DMS79 (cell line): ENCODE measurements around the gene PLXNA2.
A peak's percentile ranks its signal among the peaks of the same experiment; 100 is the strongest.

Source experiments
- DNase-seq: peaks from one replicate; lab custom pipeline; 2025; lab: John Stamatoyannopoulos, UW

The PLXNA2 gene

DNA sequence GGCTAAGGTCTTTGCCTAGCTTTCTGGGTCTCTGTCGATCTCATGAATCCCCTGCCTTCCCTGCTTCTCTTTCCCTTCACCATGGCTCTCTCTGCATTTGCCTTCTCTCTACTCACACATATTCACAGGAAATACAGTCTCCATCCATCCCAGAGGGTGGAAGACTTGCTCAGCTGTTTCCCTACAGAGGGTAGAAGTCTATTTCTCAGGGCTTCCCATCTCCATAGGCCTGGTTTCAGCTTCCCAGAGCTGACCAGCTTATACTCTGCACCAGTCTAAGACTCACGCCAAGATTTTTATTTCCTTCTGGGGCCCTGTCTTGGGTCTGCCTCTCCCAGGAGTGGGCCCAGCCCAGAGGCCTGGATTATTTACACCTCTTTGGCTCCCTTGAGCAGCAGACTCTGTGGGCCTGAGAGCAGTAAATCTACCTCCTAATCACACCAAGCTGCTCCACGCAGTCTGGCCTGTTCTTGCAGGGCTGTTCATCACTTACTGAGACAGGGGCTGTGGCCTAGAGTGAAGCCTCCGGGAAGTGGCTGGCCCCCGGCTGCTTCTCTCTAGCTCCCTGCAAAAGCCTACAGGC is 102.5 kb downstream of the PLXNA2 start:
- no peak for DNase-seq

DNA sequence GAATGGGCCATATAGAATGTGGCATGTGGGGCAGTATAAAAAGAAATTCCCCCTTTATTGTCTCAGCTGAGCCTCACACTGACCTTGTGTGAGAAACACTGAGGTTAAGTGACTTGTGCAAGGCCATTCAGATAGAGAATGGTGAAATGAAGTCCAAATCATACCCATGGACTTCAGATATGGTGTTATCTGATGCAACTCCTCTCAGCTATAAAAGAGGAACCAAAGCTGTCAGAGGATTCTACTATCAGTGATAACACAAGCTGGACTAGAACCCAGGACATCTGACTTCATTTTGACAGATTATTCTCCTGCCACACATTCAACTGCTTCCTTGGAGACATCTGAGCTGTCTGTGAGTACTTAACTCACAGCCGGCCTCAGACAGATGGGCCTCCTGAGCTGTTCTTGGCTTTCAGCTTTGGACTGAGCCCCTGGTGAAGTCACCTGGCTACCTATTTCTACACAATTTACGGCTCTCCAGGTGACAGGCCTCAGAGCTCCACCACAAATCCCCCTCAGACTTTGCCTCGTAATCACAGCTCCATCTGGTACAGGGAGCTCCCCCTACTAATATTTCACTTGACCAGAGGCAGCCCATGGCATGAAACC is 104.6 kb downstream of the PLXNA2 start:
- no peak for DNase-seq

DNA sequence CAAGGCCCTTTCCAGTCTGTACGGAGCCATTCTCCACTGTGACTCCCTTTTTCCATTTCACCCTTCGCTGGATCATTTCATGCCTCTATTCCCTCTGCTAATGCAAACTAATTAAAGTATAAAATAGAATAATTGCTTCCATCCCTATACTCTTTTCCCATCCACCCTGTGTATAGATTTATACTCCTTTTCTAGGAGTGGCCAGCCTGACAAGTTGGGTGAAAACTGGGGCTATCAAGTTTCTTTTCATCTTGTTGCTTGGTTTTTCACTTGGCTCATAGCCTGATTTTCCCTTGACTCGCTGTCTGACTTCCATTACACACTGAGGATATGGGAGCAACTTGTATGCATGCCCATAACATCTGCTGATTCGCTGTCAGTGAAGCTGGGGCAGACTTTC is 107.0 kb downstream of the PLXNA2 start:
- peak; percentile 37 for DNase-seq

DNA sequence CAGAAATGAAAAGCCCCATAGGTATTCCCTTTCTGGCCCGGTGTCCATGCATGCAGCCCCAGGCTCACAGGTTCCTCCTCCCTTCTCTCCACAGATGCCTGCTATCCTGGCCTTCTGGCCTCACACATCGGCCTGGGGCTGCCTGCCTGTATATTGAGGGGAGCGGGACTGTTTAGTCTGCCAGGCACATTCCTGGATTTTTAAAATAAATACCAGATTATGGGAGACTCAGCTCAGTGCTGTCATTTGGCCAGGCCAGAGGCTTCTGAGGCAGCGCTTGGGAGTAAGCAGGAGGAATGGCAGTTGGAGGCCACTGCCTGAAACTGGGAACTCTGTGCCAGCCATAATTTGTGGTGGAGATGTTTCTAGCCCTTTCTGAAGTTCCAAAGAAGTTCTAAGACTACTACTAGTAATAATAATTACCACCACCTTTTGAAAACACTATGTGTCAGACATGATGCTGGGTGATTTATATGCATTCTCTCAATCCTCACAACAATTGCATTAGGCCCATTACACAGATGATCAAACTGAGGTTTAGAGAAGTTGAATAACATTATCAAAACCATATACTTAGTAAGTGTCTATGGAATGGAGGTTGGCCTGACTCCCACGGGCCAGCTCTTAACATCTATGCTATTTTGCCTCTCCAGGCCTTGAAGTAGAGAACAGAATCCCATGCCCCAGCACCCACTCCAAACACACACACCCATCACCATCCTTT is 107.6 kb downstream of the PLXNA2 start:
- DNase-seq = no peak

- DNase-seq = no peak
Measured at GRCh38 chr1:208135354-208135753, 108.8 kb downstream of the PLXNA2 start.

DNA sequence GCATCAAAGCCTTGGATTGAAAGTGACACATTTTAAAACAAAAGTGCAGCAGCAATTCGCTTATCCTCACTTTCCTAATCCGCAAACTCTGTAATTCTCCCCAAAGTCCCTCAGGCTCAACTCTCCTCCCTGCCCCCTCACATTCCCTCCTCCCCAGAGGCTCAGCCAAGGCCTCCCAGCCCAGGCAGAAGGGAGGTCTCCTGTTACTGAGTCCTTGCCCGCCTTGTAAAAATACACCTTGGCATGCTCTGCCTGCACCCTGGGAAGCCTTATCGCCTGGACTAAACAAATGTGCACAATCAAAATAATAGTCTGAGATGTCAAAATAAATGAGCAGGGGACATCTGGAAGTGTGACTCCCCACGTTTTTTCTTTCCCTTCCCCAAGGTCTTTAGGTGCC is 109.7 kb downstream of the PLXNA2 start:
- DNase-seq = no peak

GRCh38 chr1:208133355-208133754 is 110.8 kb downstream of the PLXNA2 start:
- DNase-seq = no peak

DNA sequence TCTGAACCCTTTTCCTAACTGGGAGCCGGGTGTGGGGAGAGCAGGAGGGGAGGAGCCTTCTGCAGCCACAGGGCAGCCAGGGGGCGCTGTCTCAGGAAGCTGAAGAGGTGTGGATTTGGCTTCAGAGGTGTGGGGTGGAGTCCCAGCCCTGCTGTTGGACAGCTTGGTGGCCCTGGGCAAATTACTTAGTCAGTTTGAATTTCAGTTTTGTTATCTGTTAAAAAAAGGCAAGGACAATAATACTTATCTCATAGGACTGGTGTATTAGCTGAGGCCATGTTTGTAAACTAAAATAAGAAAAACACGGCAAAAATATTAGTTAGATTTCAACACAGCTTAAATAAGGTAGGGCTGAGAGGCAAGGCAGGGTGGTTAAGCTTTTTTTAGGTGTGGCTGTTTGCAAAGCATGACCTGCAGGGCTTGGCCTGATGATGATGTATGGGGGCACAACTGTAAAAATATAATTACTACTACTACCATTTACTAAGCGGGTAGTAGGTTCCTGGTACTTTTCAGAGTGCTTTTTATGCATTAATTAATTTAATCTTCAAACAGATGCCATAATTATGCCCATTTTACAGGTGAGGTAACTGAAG is 111.8 kb downstream of the PLXNA2 start:
- DNase-seq = no peak

GRCh38 chr1:208131621-208132286 is 112.4 kb downstream of the PLXNA2 start:
- DNase-seq = no peak

DNA sequence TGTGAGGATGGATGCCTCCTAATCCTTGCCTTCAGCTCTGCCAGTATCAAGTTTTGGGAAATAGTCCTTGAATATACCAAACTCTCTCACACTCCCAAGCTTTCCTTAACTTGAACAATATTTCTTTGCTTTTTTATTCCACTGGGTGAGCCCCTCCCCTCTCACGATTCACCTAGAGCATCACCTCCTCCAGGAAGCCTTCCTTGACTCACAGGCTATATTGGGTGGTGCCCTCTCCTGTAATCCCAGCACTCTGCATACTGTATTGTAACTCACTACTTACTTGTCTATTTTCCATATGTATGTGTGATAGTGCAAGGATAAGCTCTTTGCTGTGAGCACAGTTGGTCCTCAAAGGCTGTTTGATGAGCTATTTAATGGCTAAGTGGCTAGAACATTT is 114.7 kb downstream of the PLXNA2 start:
- no peak for DNase-seq

GRCh38 chr1:208129060-208129459 is 115.1 kb downstream of the PLXNA2 start:
- no peak for DNase-seq

- no peak for DNase-seq
Measured at GRCh38 chr1:208127792-208128529, 116.2 kb downstream of the PLXNA2 start.

DNA sequence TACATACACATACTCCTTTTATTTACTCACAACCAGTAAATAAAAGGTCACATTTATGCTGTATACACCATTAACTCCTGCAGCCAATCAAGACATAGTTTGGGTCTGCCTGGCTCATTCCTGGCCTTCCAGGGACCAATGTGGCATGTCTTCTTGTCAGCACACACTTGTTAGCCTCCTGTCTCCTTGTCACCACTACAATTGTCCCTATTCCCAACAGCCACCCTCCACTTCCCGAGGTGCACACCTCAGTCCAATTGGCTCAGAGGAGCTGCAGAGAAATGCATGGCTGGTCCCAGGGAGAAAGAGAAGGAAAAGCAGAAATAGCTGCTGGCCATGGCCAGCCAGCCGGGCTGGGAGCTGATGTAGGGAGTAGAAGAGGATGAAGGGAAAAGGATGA is 116.9 kb downstream of the PLXNA2 start:
- no peak for DNase-seq

- no peak for DNase-seq
Measured at GRCh38 chr1:208126108-208126507, 118.1 kb downstream of the PLXNA2 start.

- DNase-seq = no peak
Measured at GRCh38 chr1:208122612-208123358, 121.4 kb downstream of the PLXNA2 start.

GRCh38 chr1:208121813-208122364 is 122.3 kb downstream of the PLXNA2 start:
- DNase-seq = no peak

DNA sequence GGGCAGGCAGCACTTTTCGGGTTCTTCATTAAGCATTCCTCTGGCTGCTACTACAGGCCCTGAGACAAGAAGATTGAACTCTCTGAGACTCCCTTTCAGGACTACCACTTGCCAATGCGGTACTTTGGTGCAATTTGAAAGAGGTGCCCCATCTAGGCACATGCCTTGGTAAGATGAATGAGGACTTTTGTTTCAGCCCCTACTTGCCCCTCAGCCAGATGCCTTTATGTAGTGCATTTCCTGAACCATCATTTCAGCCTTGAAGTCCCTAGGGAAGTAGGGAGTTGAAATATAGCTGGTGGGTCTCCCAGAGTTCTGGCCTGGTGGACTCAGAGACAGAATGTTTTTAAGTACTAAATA is 123.8 kb downstream of the PLXNA2 start:
- no peak for DNase-seq

- no peak for DNase-seq
Measured at GRCh38 chr1:208118841-208119606, 125.2 kb downstream of the PLXNA2 start.

DNA sequence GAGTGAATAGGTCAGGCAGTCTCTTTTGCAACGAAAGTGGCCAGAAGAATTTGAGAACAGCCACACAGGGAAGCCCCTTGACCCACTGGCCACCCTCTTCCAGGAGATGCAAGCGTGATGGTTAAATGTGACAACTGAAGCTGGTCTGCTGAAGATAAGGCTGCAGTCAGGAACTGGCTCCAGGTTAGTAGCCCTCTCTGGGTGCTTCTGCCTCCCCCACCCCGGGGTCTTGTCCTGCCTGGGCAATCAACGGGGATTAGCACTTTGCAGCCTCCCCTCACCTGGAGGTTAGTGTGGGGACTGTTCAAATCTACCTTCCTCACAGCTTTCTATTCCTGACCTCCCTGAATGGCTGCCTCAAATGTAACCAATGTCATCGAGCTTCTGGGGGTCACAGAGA is 125.9 kb downstream of the PLXNA2 start:
- DNase-seq = no peak

DNA sequence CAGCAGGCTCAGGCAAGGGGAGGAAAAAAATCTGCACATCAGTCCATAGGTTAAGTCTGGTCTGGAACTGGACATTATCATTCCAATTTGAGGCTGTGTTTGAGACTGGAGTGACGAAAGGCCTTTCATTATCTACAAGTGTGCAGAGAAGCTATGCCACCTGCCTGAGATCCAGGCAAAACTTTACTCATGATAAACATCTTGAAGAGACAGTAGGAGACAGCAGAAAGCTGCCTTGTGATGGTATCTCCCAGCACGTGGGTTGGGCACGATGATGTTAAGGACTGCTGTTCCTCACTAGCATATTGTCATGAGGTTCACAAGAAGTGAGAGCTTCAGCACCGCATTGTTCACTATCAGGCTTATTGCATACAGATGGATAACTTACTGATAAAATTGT is 126.4 kb downstream of the PLXNA2 start:
- no peak for DNase-seq
